Measurements from ENCODE around the gene MAP2K1.
"Not testable (repeated sequence)": the region's sequence is repeated elsewhere in the genome, so short reads cannot be mapped to it uniquely, and the experiment has no call there.

The MAP2K1 gene

GRCh38 chr15:66425837-66426236, 39.1 kb downstream of the MAP2K1 start:
- no peak for DNase-seq (ENCODE audit: low spot score)

- no peak for DNase-seq (ENCODE audit: low spot score)
These were observed 42.4 kb downstream of the MAP2K1 start for GRCh38 chr15:66429117-66429516.

- no peak for DNase-seq (ENCODE audit: low spot score)
These were observed 42.8 kb downstream of the MAP2K1 start for GRCh38 chr15:66429546-66429945.

GRCh38 chr15:66430627-66431255, 44.0 kb downstream of the MAP2K1 start:
- no peak for DNase-seq (ENCODE audit: low spot score)

- DNase-seq (ENCODE audit: low spot score): no peak
These were observed 47.0 kb downstream of the MAP2K1 start for GRCh38 chr15:66433726-66434125.

GRCh38 chr15:66440501-66440900, 53.8 kb downstream of the MAP2K1 start:
- DNase-seq (ENCODE audit: low spot score): no peak

- no peak for DNase-seq (ENCODE audit: low spot score)
These were observed 65.7 kb downstream of the MAP2K1 start for GRCh38 chr15:66452420-66452819.

GRCh38 chr15:66452971-66453580, 66.4 kb downstream of the MAP2K1 start:
- no peak for DNase-seq (ENCODE audit: low spot score)

- no peak for DNase-seq (ENCODE audit: low spot score)
These were observed 67.4 kb downstream of the MAP2K1 start for GRCh38 chr15:66454143-66454542.

GRCh38 chr15:66456211-66456610, 69.5 kb downstream of the MAP2K1 start:
- no peak for DNase-seq (ENCODE audit: low spot score)

GRCh38 chr15:66459818-66460615, 73.3 kb downstream of the MAP2K1 start:
- no peak for DNase-seq (ENCODE audit: low spot score)

- not testable (repeated sequence) for DNase-seq (ENCODE audit: low spot score)
These were observed 74.6 kb downstream of the MAP2K1 start for GRCh38 chr15:66461294-66461693.

- no peak for DNase-seq (ENCODE audit: low spot score)
These were observed 75.2 kb downstream of the MAP2K1 start for GRCh38 chr15:66461917-66462316.

- no peak for DNase-seq (ENCODE audit: low spot score)
These were observed 75.9 kb downstream of the MAP2K1 start for GRCh38 chr15:66462627-66463026.

GRCh38 chr15:66465294-66465693, 78.6 kb downstream of the MAP2K1 start:
- not testable (repeated sequence) for DNase-seq (ENCODE audit: low spot score)

- not testable (repeated sequence) for DNase-seq (ENCODE audit: low spot score)
These were observed 80.7 kb downstream of the MAP2K1 start for GRCh38 chr15:66467162-66468040.

- DNase-seq (ENCODE audit: low spot score): not testable (repeated sequence)
These were observed 84.1 kb downstream of the MAP2K1 start for GRCh38 chr15:66470825-66471224.

GRCh38 chr15:66472176-66472999, 85.7 kb downstream of the MAP2K1 start:
- no peak for DNase-seq (ENCODE audit: low spot score)

- no peak for DNase-seq (ENCODE audit: low spot score)
These were observed 87.4 kb downstream of the MAP2K1 start for GRCh38 chr15:66474135-66474534.

- DNase-seq (ENCODE audit: low spot score): no peak
These were observed 88.3 kb downstream of the MAP2K1 start for GRCh38 chr15:66474963-66475362.

GRCh38 chr15:66476535-66476934, 89.8 kb downstream of the MAP2K1 start:
- no peak for DNase-seq (ENCODE audit: low spot score)

All from germinal center (tissue), 1 donor.